Mesodermal cell (in vitro differentiated cells): ENCODE results near the gene DPPA5. TPM values are rescaled to one million over a fixed set of nuclear protein-coding genes. Genes with fewer than 3 reads are reported as not detected.
"Not testable (repeated sequence)": the region's sequence is repeated elsewhere in the genome, so short reads cannot be mapped to it uniquely, and the experiment has no call there.

Experiments used
- H3K27ac ChIP-seq: 2 replicates; pipeline ENCODE4 v1.7.0; 2013; ENCODE audit warnings: mild to moderate bottlenecking, low read depth, low read length, moderate library complexity; ENCODE audit not compliant: severe bottlenecking
- H3K36me3 ChIP-seq: 2 replicates; pipeline ENCODE4 v1.7.1; 2013; ENCODE audit warnings: mild to moderate bottlenecking, low read length, moderate library complexity; ENCODE audit not compliant: control insufficient read depth, insufficient read depth
- H3K4me1 ChIP-seq: one replicate; pipeline ENCODE4 v1.7.1; 2013; ENCODE audit warnings: mild to moderate bottlenecking, low read length; ENCODE audit not compliant: insufficient read depth, control insufficient read depth, poor library complexity, severe bottlenecking
- H3K4me3 ChIP-seq: 2 replicates; pipeline ENCODE4 v1.7.0; 2013; ENCODE audit warnings: low read length, control low read depth, mild to moderate bottlenecking; ENCODE audit not compliant: insufficient read depth, poor library complexity, severe bottlenecking; ENCODE audit errors: extremely low read depth
- H3K9me3 ChIP-seq: 2 replicates; pipeline ENCODE4 v1.7.1; 2013; ENCODE audit warnings: mild to moderate bottlenecking, low read length, moderate library complexity; ENCODE audit not compliant: control insufficient read depth
- WGBS, 2 experiments: methylation state at CpG; one replicate each; pipeline ENCODE4 v1.1.5; 2013; ENCODE audit warnings: missing lambda C conversion rate in 2 of 2; ENCODE audit not compliant: insufficient coverage in 2 of 2; 5-methylcytosine and 5-hydroxymethylcytosine counted together
- polyA plus RNA-seq, 2 experiments: library from polyadenylated mRNA; stranded (reverse); fragments of 50-300 nt; gene quantifications; one replicate each; pipeline ENCODE4 v1.2.3, GENCODE V29; 2013

Gene DPPA5, protein sequence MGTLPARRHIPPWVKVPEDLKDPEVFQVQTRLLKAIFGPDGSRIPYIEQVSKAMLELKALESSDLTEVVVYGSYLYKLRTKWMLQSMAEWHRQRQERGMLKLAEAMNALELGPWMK
- polyA plus RNA-seq (2013, experiment 1 of 2) = not detected
- not detected for polyA plus RNA-seq (2013, experiment 2 of 2)

DNA sequence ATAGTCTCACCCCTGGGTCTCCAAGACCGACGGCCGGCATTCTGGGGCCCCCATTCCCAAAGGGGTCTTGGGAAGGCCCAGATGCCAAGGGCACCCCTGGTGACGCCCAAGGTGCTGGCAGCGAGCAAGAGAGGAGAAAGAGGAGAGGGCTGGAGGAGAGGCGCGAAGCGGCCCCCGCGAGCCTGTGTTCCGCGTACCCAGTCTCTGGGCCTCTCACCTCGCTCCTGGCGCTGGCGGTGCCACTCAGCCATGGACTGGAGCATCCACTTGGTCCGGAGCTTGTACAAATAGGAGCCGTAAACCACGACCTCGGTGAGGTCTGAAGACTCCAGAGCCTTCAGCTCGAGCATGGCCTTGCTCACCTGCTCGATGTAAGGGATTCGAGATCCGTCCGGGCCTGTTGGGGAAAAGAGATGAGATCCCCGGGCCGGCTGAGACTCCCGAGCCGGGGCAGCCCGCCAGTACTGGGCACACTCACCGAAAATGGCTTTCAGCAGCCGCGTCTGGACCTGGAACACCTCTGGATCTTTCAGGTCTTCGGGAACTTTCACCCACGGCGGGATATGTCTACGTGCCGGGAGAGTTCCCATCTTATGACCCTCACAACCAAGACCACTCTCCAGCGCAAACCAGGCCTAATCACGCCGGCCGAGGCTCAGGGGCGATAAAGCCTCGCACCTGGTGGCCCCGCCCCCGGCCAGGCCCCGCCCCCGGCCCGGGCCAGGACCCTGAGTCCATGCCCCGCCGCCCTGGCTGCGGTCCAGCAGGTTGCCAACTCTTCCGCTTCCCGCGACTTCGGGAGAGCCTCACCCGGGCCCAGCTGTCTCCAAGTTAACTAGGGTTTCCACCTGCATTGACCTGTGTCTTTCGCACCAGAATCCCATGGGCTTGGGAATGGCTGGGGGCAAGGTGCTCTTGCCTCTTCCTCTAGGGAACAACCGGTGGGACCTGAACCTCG, at the start of gene DPPA5:
Gene DPPA5 (minus strand): TSS at position 641 of the 958 bp plus-strand sequence. CDS start 51 bp downstream, at position 590.
- H3K27ac ChIP-seq = no peak within 1 kb of the TSS
- H3K4me3 ChIP-seq = no peak within 1 kb of the TSS
- H3K9me3 ChIP-seq = no peaks in the 10 kb centered on the region
- H3K4me1 ChIP-seq = no peaks in the 10 kb centered on the region
- H3K36me3 ChIP-seq = no peaks in the 10 kb centered on the region
- 94 to 95% methylated on average over 41 to 48 of the region's 59 CpGs for WGBS, 2 experiments

DNA sequence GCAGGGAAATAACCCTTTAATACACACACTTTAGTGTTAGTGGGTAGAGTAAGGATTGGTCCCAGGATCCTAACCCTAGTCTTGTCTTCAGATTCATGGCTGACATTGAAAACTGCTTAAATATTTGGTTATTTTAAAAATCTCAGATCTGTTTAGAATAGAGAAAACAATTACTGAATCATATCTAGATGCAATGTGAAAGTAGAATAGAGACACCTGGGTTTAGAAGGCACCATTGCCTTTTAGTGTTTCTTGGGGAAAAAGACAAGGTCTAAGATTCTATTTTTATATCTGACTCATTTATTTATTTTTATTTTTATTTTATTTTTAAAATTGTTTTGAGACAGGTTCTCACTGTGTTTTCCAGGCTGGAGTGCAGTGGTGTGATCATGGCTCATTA, 46.6 kb upstream of the DPPA5 start:
- Histone ChIP-seq H3K4me1 (no peaks in the 10 kb centered on the region), H3K4me3 (no peak overlapping the region), H3K9me3 (no peaks in the 10 kb centered on the region), H3K36me3 (no peaks in the 10 kb centered on the region), H3K27ac (no peak overlapping the region)

DNA sequence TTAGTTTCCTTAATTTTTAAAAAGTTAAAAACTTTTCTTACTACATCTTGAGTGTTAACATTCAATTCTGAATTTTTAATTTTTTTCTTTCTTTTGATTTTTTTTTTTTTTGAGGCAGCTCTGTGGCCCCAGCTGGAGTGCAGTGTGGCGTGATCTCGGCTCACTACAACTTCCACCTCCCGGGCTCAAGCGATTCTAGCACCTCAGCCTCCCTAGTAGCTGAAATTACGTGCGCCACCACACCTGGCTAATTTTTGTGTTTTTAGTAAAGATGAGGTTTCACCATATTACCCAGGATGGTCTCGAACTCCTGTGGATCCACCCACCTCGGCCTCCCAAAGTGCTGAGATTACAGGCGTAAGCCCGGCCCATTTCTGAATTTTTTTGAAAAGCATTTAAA, 41.8 kb upstream of the DPPA5 start:
- Histone ChIP-seq H3K36me3 (no peaks in the 10 kb centered on the region), H3K4me1 (no peaks in the 10 kb centered on the region), H3K9me3 (no peaks in the 10 kb centered on the region), H3K4me3 (no peak overlapping the region), H3K27ac (no peak overlapping the region)
- WGBS, 2 experiments = 96 to 98% methylated on average over 5 to 8 of the region's 10 CpGs

DNA sequence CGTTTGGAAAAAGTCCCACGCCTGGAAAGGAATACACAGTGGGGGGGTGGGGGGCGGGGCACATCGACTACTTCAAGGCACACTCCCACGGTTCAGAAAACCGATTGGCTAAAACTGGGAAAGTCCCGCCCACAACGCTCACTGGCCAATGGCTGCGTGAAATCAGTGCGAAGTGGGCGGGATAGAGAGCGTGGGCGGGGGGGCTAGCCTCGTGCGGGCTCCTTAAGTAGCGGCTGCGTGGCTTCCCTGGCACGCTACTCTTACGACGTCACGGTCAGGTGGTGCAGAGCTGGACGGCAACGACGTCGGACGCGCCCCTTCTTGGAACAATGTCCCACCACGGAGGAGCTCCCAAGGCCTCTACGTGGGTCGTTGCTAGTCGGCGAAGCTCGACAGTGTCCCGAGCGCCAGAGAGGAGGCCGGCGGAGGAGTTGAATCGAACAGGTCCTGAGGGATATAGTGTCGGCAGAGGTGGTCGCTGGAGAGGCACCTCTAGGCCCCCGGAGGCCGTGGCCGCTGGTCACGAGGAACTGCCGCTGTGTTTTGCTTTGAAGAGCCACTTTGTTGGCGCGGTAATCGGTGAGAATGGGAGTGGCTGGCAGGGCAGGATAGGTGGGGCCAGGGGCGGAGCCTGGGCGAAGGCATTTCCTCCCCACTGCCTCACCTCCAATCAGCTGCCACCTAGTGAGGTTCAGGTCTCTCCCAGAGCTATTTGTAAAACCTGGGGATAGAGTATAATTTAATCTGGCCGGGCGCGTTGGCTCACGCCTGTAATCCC, 40.7 kb upstream of the DPPA5 start, which contains the start of gene DDX43:
Gene DDX43 (plus strand): TSS at position 252 of the 778 bp plus-strand sequence. CDS start 78 bp downstream, at position 330.
- no peak within 1 kb of the TSS for H3K27ac ChIP-seq
- H3K9me3 ChIP-seq = no peaks in the 10 kb centered on the region
- 95 to 98% methylated on average over 48 to 52 of the region's 54 CpGs for WGBS, 2 experiments
- H3K4me3 ChIP-seq = no peak within 1 kb of the TSS
- H3K4me1 ChIP-seq = no peaks in the 10 kb centered on the region
- H3K36me3 ChIP-seq = no peaks in the 10 kb centered on the region

DNA sequence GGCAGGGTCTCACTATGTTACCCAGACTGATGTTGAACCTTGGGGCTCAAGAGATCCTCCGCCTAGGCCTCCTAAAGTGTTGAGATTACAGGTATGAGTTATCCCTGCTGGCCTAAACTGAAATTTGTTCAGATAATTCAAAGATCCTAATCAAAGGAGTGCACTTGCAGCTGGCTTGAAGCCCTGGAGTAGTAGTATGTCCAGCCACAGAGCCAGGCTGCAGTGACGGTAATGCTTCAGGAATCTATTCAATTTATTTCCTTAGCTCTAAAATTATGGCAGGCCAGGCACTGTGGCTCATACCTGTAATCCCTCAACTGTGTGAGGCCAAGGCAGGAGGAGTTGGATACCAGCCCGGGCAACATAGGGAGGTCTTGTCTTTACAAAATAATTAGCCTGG, 39.2 kb upstream of the DPPA5 start:
- WGBS, 2 experiments = 94 to 100% methylated on average over 2 to 3 of the region's 3 CpGs
- Histone ChIP-seq H3K4me1 (no peaks in the 10 kb centered on the region), H3K27ac (no peak overlapping the region), H3K4me3 (no peak overlapping the region), H3K36me3 (no peaks in the 10 kb centered on the region), H3K9me3 (no peaks in the 10 kb centered on the region)

DNA sequence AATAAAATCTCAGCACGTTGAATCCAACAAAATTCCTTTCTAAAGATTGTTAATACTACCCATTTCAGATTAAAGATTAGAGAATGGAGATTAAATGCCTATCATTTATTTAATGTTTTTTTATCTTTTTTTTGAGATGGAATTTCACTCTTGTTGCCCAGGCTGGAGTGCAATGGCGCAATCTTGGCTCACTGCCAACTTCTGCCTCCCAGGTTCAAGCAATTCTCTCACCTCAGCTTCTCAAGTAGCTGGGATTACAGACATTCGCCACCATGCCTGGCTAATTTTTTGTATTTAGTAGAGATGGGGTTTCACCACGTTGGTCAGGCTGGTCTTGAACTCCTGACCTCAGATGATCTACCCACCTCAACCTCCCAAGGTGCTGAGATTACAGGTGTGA, 38.1 kb upstream of the DPPA5 start:
- not testable (repeated sequence) for H3K36me3 ChIP-seq, H3K27ac ChIP-seq
- 83% methylated on average over 1 of the region's 4 CpGs; no CpG with 5 or more reads in 1 of the 2 experiments for WGBS, 2 experiments

DNA sequence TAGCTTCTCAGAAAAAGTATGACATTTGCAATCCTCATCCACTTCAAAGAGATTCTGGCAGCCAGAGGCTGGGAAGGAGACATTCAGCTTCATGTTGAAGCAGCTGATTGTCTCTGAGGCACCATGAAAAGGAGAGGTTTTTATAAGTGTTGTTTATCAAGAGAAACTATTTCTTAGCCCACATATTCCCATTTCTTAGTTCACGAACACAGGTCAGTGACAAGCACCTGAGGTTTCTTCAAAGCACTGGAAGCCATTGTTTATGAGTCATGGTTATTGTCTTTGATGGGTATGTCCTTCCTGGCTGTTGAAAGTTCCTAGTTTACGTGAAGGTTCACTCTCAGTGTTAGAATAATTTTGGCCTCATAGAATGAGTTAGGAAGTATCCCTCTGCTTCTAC, 37.6 kb upstream of the DPPA5 start:
- H3K9me3 ChIP-seq = no peaks in the 10 kb centered on the region
- WGBS, 2 experiments = no CpG with 5 or more reads among the region's 2 CpGs
- H3K36me3 ChIP-seq = no peaks in the 10 kb centered on the region
- no peaks in the 10 kb centered on the region for H3K4me1 ChIP-seq
- no peak overlapping the region for H3K4me3 ChIP-seq
- H3K27ac ChIP-seq = no peak overlapping the region

More for the DNA sequence above, 38.1 kb upstream of the DPPA5 start:
- not testable (repeated sequence) for H3K4me1 ChIP-seq, H3K4me3 ChIP-seq, H3K9me3 ChIP-seq

DNA sequence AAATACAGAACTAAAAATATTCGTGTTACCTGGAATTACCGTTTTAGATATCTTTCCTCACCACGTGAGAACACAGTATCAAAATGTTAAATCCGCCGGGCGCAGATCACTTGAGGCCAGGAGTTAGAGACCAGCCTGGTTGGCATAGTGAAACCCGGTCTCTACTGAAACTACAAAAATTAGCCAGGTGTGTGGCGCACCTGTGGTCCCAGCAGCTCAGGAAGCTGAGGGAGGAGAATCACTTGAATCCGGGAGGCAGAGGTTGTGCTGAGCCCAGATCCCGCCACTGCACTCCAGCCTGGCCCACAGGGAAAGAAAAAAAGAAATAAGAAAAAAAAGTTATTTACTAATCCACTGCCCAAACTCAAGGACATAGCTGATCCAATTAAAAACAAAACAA, 35.8 kb upstream of the DPPA5 start:
- Histone ChIP-seq H3K27ac (no peak overlapping the region), H3K4me3 (no peak overlapping the region), H3K9me3 (no peaks in the 10 kb centered on the region), H3K36me3 (no peaks in the 10 kb centered on the region), H3K4me1 (no peaks in the 10 kb centered on the region)
- 90 to 98% methylated on average over 7 of the region's 10 CpGs for WGBS, 2 experiments

DNA sequence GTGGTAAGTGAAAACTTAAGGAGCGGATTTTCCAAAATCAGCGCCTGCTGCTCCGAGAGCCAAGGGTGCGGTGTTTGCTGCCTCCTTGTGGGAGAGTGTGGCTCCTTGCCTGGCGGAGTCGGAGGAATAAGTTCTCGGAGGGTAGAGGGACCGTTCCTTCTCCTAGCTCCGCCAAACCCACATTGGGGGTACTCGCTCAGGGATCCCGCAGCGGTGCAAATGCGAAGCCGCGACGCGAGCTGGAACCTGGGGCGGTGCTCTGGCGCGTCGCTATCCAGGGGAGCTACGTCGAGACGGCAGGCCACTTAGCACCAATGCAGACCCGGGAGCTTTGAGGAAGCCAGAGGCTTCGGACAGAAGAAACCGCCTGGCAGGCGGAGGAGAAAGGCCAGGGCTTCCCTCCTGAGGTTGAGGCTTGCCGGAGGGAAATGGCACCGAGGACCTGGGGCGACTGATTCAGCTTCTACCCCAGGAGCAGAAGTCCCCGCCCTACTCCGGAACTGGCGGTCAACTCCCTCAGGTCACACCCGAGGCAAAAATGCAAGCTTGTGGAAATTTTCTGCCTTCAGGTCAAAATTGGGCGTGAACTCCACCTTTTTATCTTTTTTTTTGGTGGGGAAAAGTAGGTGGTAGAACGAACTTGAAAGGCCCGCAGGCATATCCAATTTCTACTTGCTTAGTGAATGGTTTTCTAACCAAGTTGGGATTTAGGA, 34.9 kb upstream of the DPPA5 start:
- 2 to 3% methylated on average over 21 to 30 of the region's 38 CpGs for WGBS, 2 experiments
- Histone ChIP-seq H3K4me3 (peak overlapping the region; percentile 46), H3K36me3 (no peaks in the 10 kb centered on the region), H3K27ac (peak overlapping the region; percentile 57), H3K9me3 (no peaks in the 10 kb centered on the region), H3K4me1 (no peaks in the 10 kb centered on the region)

DNA sequence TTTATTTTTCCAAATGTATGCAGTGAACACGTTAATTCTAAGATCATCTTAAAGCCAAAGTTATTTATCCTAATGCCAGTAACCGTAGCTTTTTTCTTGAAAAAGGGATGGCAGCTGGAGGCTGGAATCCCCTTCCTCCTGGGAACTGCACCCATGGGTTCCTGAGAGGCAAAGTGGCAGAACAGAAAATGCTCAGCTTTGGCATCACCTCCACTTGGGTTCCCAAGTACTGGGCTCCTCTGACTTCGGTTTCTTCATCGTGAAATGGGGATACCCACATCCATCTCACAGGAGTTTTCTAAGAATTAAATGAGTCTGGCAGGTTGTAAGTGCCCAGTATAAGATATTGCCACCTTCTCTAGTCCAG, 34.3 kb upstream of the DPPA5 start:
- WGBS, 2 experiments = 67 to 70% methylated on average over 1 to 2 of the region's 4 CpGs
- Histone ChIP-seq H3K4me1 (no peaks in the 10 kb centered on the region), H3K4me3 (peak overlapping the region; percentile 46), H3K9me3 (no peaks in the 10 kb centered on the region), H3K36me3 (no peaks in the 10 kb centered on the region), H3K27ac (peak overlapping the region; percentile 57)
